GM12801 (cell line): ENCODE results near the gene ADNP2.

Experiments
- CTCF ChIP-seq: IDR thresholded peaks from one replicate; pipeline ENCODE4 v1.5.1; 2011; ENCODE audit warnings: control low read depth; ENCODE audit not compliant: insufficient read length; ENCODE audit errors: extremely low read depth

ADNP2 gene, protein sequence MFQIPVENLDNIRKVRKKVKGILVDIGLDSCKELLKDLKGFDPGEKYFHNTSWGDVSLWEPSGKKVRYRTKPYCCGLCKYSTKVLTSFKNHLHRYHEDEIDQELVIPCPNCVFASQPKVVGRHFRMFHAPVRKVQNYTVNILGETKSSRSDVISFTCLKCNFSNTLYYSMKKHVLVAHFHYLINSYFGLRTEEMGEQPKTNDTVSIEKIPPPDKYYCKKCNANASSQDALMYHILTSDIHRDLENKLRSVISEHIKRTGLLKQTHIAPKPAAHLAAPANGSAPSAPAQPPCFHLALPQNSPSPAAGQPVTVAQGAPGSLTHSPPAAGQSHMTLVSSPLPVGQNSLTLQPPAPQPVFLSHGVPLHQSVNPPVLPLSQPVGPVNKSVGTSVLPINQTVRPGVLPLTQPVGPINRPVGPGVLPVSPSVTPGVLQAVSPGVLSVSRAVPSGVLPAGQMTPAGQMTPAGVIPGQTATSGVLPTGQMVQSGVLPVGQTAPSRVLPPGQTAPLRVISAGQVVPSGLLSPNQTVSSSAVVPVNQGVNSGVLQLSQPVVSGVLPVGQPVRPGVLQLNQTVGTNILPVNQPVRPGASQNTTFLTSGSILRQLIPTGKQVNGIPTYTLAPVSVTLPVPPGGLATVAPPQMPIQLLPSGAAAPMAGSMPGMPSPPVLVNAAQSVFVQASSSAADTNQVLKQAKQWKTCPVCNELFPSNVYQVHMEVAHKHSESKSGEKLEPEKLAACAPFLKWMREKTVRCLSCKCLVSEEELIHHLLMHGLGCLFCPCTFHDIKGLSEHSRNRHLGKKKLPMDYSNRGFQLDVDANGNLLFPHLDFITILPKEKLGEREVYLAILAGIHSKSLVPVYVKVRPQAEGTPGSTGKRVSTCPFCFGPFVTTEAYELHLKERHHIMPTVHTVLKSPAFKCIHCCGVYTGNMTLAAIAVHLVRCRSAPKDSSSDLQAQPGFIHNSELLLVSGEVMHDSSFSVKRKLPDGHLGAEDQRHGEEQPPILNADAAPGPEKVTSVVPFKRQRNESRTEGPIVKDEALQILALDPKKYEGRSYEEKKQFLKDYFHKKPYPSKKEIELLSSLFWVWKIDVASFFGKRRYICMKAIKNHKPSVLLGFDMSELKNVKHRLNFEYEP

DNA sequence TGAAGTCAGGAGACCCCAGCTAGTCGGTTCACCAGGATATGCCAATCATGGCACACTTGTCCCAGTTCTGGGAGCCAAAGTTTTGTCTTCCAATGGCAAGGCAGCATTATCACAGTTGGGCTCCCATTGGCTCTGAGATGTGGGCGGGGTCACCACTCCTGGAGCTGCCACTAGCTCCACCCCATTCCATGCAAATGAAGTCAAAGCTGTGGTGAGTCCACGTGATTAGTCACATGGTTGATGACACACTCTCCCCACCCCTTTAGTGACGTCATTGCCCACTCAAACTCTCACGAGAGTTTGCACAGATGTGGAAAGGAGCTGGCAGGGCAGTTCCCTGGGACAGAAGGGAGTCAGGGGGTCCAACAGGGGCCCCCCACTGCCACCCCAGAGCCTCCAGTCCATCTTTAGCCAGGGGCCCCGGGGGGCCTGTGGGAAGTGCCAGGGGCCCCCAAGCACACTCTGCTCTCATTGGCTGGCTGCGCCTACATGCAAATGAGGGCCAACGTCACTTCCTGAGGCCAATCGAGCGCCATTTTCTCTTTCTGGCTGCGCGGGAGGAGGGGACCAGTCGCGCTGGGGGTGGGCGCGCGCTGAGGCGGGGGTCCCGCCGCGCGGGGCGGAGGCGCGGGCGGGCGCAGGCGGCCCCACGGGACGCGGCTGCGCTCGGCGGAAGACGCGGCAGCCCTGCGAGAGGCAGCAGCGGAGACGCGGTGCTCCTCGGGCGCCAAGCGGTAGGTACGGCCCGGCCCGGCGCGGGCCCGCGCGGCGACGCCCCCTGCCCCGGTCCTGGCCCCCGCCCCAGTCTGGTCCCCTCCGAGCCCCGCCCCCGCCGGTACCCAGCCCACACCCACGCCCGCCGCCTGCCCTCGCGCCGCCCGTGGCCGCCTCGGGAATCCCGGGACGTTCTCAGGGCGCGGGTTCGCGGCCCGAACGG lies at the start of gene ADNP2:
TSS of gene ADNP2 (plus strand) at position 524 of the 937 bp plus-strand sequence. CDS start 8,281 bp downstream, outside the sequence.
- TF ChIP-seq CTCF, result no peak

GRCh38 chr18:80059945-80060344 lies 49.1 kb upstream of the ADNP2 start:
- TF ChIP-seq CTCF, result no peak

DNA sequence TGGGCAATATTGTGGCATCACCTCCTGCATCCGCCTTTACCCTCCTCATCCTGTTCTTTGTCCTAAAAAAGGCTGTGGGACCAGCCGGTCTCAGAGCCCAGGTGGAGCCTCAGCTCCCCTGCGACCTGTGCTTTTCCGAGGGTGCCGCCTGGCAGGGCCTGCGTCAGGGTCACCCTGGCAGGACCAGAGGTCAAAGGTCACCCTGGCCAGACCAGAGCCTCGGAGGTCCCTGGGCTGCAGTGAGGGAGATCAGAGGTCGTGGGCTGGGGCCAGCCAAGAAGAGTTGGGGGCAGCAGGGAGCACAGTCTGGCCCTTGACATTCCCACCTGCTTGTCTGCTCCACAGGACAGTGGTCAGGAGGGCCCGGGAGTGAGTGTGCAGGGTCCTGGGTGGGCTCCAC lies 43.4 kb upstream of the ADNP2 start:
- TF ChIP-seq CTCF, result no peak

GRCh38 chr18:80067321-80067720 lies 41.7 kb upstream of the ADNP2 start:
- TF ChIP-seq CTCF, result no peak

- no peak for TF ChIP-seq CTCF
Measured at GRCh38 chr18:80067897-80068296, 41.2 kb upstream of the ADNP2 start.

DNA sequence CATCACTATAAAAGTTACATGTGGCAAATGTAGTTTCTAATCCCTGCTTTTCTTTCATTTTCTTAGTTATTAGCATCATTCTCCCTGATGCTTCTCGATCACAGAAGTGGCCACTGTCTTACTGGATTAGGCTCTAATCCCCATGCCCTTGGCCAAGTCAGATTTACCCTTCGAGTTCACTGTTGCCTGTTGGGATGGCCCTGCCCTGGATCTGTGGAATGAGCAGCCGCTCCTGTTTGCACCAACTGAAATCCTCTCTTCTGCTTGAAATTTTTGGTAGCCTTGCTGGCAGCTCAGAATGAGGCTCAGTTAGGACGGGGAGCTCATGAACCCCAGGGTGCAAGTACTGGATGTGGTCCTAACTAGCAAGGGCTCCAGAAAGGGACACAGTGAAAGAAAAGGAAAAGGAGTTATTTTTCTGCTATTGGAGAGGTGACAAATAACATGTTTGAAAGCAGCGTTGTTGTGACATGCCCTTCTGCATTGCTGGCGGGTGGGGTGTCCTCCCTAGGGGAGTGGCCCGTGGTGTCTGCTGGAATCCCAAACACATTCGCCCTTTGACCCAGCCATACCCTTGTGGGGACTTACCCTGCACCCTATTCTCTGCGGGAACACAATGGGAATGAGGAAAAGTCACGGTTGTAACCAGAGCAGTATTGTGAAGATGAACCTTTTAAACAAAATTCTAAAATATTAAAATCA lies 40.3 kb upstream of the ADNP2 start:
- TF ChIP-seq CTCF, result no peak
